ENCODE data around the gene RUNDC3A. TPM values are rescaled to one million over a fixed set of nuclear protein-coding genes. Genes with fewer than 3 reads are reported as not detected.

The RUNDC3A gene
- total and polyA plus RNA-seq, 2 of the 13 experiments (the other 11 are each of a cell fraction or from before 2014, with no cell fraction given): 0.25 TPM; not detected in 1

- no peak for TF ChIP-seq CENPX (CRISPR knock-in tag; IDR thresholded peaks at IDR 0.05)
- 0 out of 2 replicates have a peak, but pooled peaks have one; percentile 27 for TF ChIP-seq ZNF280B (CRISPR knock-in tag; IDR thresholded peaks at IDR 0.05; ENCODE audit: borderline replicate concordance)
- no peak for TF ChIP-seq PRDM15 (CRISPR knock-in tag; IDR thresholded peaks at IDR 0.05)
- TF ChIP-seq FOXC1 (CRISPR knock-in tag; IDR thresholded peaks at IDR 0.05; ENCODE audit: borderline replicate concordance): peak; percentile 81; the same call in 1 of the 2 replicates
- TF ChIP-seq CTCF (CRISPR knock-in tag; IDR thresholded peaks at IDR 0.05): peak; percentile 36; the same call in 1 of the 2 replicates
- peak; percentile 94 for TF ChIP-seq ERF (CRISPR knock-in tag; IDR thresholded peaks at IDR 0.05)
- peak; percentile 61 for TF ChIP-seq FOXP4 (CRISPR knock-in tag; IDR thresholded peaks at IDR 0.05)
- TF ChIP-seq PBX2 (CRISPR knock-in tag; IDR thresholded peaks at IDR 0.05): no peak
- TF ChIP-seq ZNF230 (CRISPR knock-in tag; IDR thresholded peaks at IDR 0.05): 0 out of 2 replicates have a peak, but pooled peaks have one; percentile 59
- TF ChIP-seq LCORL (IDR thresholded peaks at IDR 0.05): no peak
- peak; percentile 81 for TF ChIP-seq LCORL (CRISPR knock-in tag; IDR thresholded peaks at IDR 0.05)
- TF ChIP-seq ZBTB21 (CRISPR knock-in tag; IDR thresholded peaks at IDR 0.05): peak; percentile 81
- no peak for TF ChIP-seq RBFOX2 (IDR thresholded peaks at IDR 0.05; ENCODE audit: low read depth, low read length)
- TF ChIP-seq MIER2 (CRISPR knock-in tag; IDR thresholded peaks at IDR 0.05): peak; percentile 68; the same call in 1 of the 2 replicates
- TF ChIP-seq ZNF644 (CRISPR knock-in tag; IDR thresholded peaks at IDR 0.05; ENCODE audit: low read depth): 0 out of 2 replicates have a peak, but pooled peaks have one; percentile 20
Measured at GRCh38 chr17:44279666-44280391, 28.6 kb upstream of the RUNDC3A start (continued).
